SKM-1 treated with dmso at 0.1 percent for 144 hours (cell line): ENCODE results near the gene RGS2.

Source experiments
- DNase-seq: peaks from one replicate; lab custom pipeline; 2025; ENCODE audit not compliant: unreplicated experiment; lab: John Stamatoyannopoulos, UW

Gene RGS2

GRCh38 chr1:192808518-192809306 is at the start of gene RGS2:
TSS of gene RGS2 (plus strand) at chr1:192809039. CDS start at chr1:192809072, 33 bp downstream.
- DNase-seq, result peak; percentile 94

GRCh38 chr1:192759104-192759503 is 49.7 kb upstream of the RGS2 start:
- DNase-seq, result no peak

GRCh38 chr1:192762265-192762664 is 46.6 kb upstream of the RGS2 start:
- no peak for DNase-seq

- no peak for DNase-seq
These were observed 45.6 kb upstream of the RGS2 start for GRCh38 chr1:192763243-192763642.

GRCh38 chr1:192763756-192764155 is 45.1 kb upstream of the RGS2 start:
- no peak for DNase-seq

- no peak for DNase-seq
These were observed 44.2 kb upstream of the RGS2 start for GRCh38 chr1:192764675-192765074.

GRCh38 chr1:192766009-192766625 is 42.7 kb upstream of the RGS2 start:
- DNase-seq, result no peak

- no peak for DNase-seq
These were observed 42.0 kb upstream of the RGS2 start for GRCh38 chr1:192766876-192767275.

- DNase-seq, result no peak
These were observed 41.0 kb upstream of the RGS2 start for GRCh38 chr1:192767798-192768197.

- no peak for DNase-seq
These were observed 40.4 kb upstream of the RGS2 start for GRCh38 chr1:192768463-192768862.

GRCh38 chr1:192771341-192771740 is 37.5 kb upstream of the RGS2 start:
- DNase-seq, result no peak

GRCh38 chr1:192775631-192776030 is 33.2 kb upstream of the RGS2 start:
- no peak for DNase-seq

GRCh38 chr1:192776206-192776605 is 32.6 kb upstream of the RGS2 start:
- no peak for DNase-seq

GRCh38 chr1:192776998-192777397 is 31.8 kb upstream of the RGS2 start:
- DNase-seq, result no peak

GRCh38 chr1:192783791-192784190 is 25.0 kb upstream of the RGS2 start:
- DNase-seq, result no peak

- no peak for DNase-seq
These were observed 24.4 kb upstream of the RGS2 start for GRCh38 chr1:192784397-192784796.

- no peak for DNase-seq
These were observed 22.3 kb upstream of the RGS2 start for GRCh38 chr1:192786576-192786975.

- DNase-seq, result no peak
These were observed 20.8 kb upstream of the RGS2 start for GRCh38 chr1:192787914-192788585.

- no peak for DNase-seq
These were observed 19.0 kb upstream of the RGS2 start for GRCh38 chr1:192789871-192790270.

- DNase-seq, result no peak
These were observed 16.2 kb upstream of the RGS2 start for GRCh38 chr1:192792628-192793027.

- no peak for DNase-seq
These were observed 14.7 kb upstream of the RGS2 start for GRCh38 chr1:192793983-192794767.

GRCh38 chr1:192794768-192795035 is 14.1 kb upstream of the RGS2 start:
- no peak for DNase-seq
